H1 (cell line): ENCODE data around the gene RNF41. TPM values are rescaled to one million over a fixed set of nuclear protein-coding genes. Genes with fewer than 3 reads are reported as not detected.

ENCODE experiments used
- CTCF ChIA-PET: fragments of 300-600 bp; sonication (Branson Sonifier 250); formaldehyde crosslinking; loops from one replicate; lab custom pipeline; 2021; ENCODE audit not compliant: partially characterized antibody; lab: Charles Lee
- POLR2A ChIA-PET: fragments of 300-600 bp; sonication (Branson Sonifier 250); formaldehyde crosslinking; loops from one replicate; lab custom pipeline; 2021; ENCODE audit warnings: inconsistent platforms; ENCODE audit not compliant: partially characterized antibody; lab: Charles Lee
- DNase-seq, 2 experiments: peaks; one replicate each; pipeline versions ENCODE4 v3.0.0 to v3.0.0-alpha.2; 2010 to 2022; ENCODE audit warnings: low spot score in 2 of 2, low read depth in 1 of 2, mixed read lengths in 1 of 2
- FAIRE-seq: peaks from 2 replicates; lab custom pipeline; 2011; peaks lifted over from hg19 to GRCh38; lab: Jason Lieb, UNC
- H2AFZ ChIP-seq: 2 replicates; pipeline ENCODE4 v1.8.1; 2012; ENCODE audit warnings: low read length, inconsistent platforms
- H2AK5ac ChIP-seq: 2 replicates; pipeline ENCODE4 v1.6.1; 2013; ENCODE audit warnings: low read depth, low read length
- H2BK120ac ChIP-seq: replicated peaks from 2 replicates; pipeline ENCODE3; 2013; ENCODE audit warnings: low read depth, low read length, inconsistent platforms
- H2BK12ac ChIP-seq: 2 replicates; pipeline ENCODE4 v1.6.1; 2013; ENCODE audit warnings: low read depth, low read length
- H2BK15ac ChIP-seq: 2 replicates; pipeline ENCODE4 v1.6.1; 2013; ENCODE audit warnings: low read length
- H2BK20ac ChIP-seq: 2 replicates; pipeline ENCODE4 v1.6.1; 2013; ENCODE audit warnings: low read length
- H2BK5ac ChIP-seq: 2 replicates; pipeline ENCODE4 v1.6.1; 2013; ENCODE audit warnings: low read depth, low read length
- H3K14ac ChIP-seq: 2 replicates; pipeline ENCODE4 v1.6.1; 2013; ENCODE audit warnings: inconsistent platforms; ENCODE audit not compliant: insufficient read length
- H3K18ac ChIP-seq: 2 replicates; pipeline ENCODE4 v1.6.1; 2013; ENCODE audit warnings: low read length; ENCODE audit errors: extremely low read depth
- H3K23ac ChIP-seq: 2 replicates; pipeline ENCODE4 v1.6.1; 2013; ENCODE audit warnings: inconsistent platforms; ENCODE audit not compliant: insufficient read length
- H3K23me2 ChIP-seq: 2 replicates; pipeline ENCODE4 v1.6.1; 2013; ENCODE audit warnings: low read depth, low read length
- H3K27ac ChIP-seq: 2 replicates; pipeline ENCODE4 v1.6.1; 2011; ENCODE audit warnings: low read depth, low read length, inconsistent platforms
- H3K27me3 ChIP-seq, 4 experiments: replicated peaks in 1 of 4; 1 replicate in 1 of 4; 2 replicates in 3 of 4; pipeline versions ENCODE4 v1.6.1 to v1.8.1; 2011 to 2013; ENCODE audit warnings: low read length in 3 of 4, mild to moderate bottlenecking in 3 of 4, inconsistent platforms in 2 of 4, mixed read lengths in 2 of 4, moderate library complexity in 1 of 4; ENCODE audit not compliant: control insufficient read depth in 3 of 4, insufficient read depth in 3 of 4; ENCODE audit errors: extremely low read depth in 1 of 4
- H3K36me3 ChIP-seq, 4 experiments: 2 replicates each; pipeline versions ENCODE4 v1.6.1 to v1.8.1; 2011 to 2013; ENCODE audit warnings: mild to moderate bottlenecking in 4 of 4, low read length in 3 of 4, moderate library complexity in 2 of 4, control low read depth in 1 of 4, inconsistent platforms in 1 of 4; ENCODE audit not compliant: insufficient read depth in 4 of 4, control insufficient read depth in 2 of 4
- H3K4ac ChIP-seq: replicated peaks from 2 replicates; pipeline ENCODE3; 2013; ENCODE audit warnings: low read length, low read depth, mixed read lengths, inconsistent platforms; ENCODE audit not compliant: insufficient read length
- H3K4me1 ChIP-seq, 4 experiments: replicated peaks in 1 of 4; 1 replicate in 1 of 4; 2 replicates in 3 of 4; pipeline versions ENCODE4 v1.6.1 to v1.8.1; 2011 to 2013; ENCODE audit warnings: low read length in 3 of 4, inconsistent platforms in 2 of 4, mixed read lengths in 1 of 4; ENCODE audit not compliant: insufficient read depth in 4 of 4, control insufficient read depth in 3 of 4
- H3K4me2 ChIP-seq, 2 experiments: 2 replicates each; pipeline versions ENCODE4 v1.6.1 to v1.8.1; 2011 to 2013; ENCODE audit warnings: low read depth in 2 of 2, low read length in 2 of 2, control low read depth in 1 of 2, inconsistent platforms in 1 of 2, mild to moderate bottlenecking in 1 of 2; ENCODE audit not compliant: insufficient read depth in 1 of 2
- H3K4me3 ChIP-seq, 4 experiments: fragments of 200-600, 300-600 bp in 1 of 4; sonication (generic), shearing (Covaris generic), sonication (Bioruptor Twin) in 1 of 4; 2 replicates each; pipeline versions ENCODE4 v1.5.1 to v1.8.1; 2011 to 2016; ENCODE audit warnings: low read length in 4 of 4, low read depth in 3 of 4, control low read depth in 2 of 4, inconsistent platforms in 2 of 4, mild to moderate bottlenecking in 2 of 4, mixed read lengths in 1 of 4, moderate library complexity in 1 of 4; ENCODE audit not compliant: insufficient read depth in 2 of 4; ENCODE audit errors: extremely low read depth in 1 of 4
- H3K56ac ChIP-seq: replicated peaks from 2 replicates; pipeline ENCODE3; 2013; ENCODE audit warnings: low read depth, mild to moderate bottlenecking, mixed read lengths, low read length, inconsistent platforms; ENCODE audit not compliant: insufficient read length
- H3K79me1 ChIP-seq: 2 replicates; pipeline ENCODE4 v1.6.1; 2013; ENCODE audit warnings: low read depth, low read length, control low read depth
- H3K79me2 ChIP-seq, 2 experiments: 2 replicates each; pipeline versions ENCODE4 v1.6.1 to v1.8.1; 2012 to 2013; ENCODE audit warnings: low read length in 2 of 2, mild to moderate bottlenecking in 2 of 2, inconsistent platforms in 1 of 2; ENCODE audit not compliant: insufficient read depth in 2 of 2, control insufficient read depth in 1 of 2
- H3K9ac ChIP-seq, 4 experiments: replicated peaks in 1 of 4; 1 replicate in 1 of 4; 2 replicates in 3 of 4; pipeline versions ENCODE4 v1.6.1 to v1.8.1; 2011 to 2013; ENCODE audit warnings: low read depth in 3 of 4, low read length in 3 of 4, control low read depth in 2 of 4, mild to moderate bottlenecking in 2 of 4, moderate library complexity in 2 of 4, inconsistent platforms in 1 of 4; ENCODE audit errors: extremely low read depth in 1 of 4
- H3K9me3 ChIP-seq, 2 experiments: 2 replicates each; pipeline versions ENCODE4 v1.6.1 to v1.8.1; 2012 to 2013; ENCODE audit warnings: mild to moderate bottlenecking in 2 of 2, moderate library complexity in 2 of 2, control low read depth in 1 of 2, inconsistent platforms in 1 of 2, low read depth in 1 of 2, low read length in 1 of 2, mixed read lengths in 1 of 2; ENCODE audit not compliant: insufficient read depth in 2 of 2
- H4K20me1 ChIP-seq, 2 experiments: replicated peaks in 1 of 2; 2 replicates each; pipeline versions ENCODE3 to v1.8.1; 2011 to 2013; ENCODE audit warnings: inconsistent platforms in 2 of 2, low read length in 2 of 2, mild to moderate bottlenecking in 1 of 2; ENCODE audit not compliant: insufficient read depth in 2 of 2, control insufficient read depth in 1 of 2
- H4K5ac ChIP-seq: 2 replicates; pipeline ENCODE4 v1.6.1; 2013; ENCODE audit warnings: low read length, low read depth, mixed read lengths, inconsistent platforms; ENCODE audit not compliant: insufficient read length
- H4K8ac ChIP-seq: 2 replicates; pipeline ENCODE4 v1.8.0; 2013; ENCODE audit warnings: mild to moderate bottlenecking, moderate library complexity, low read length, inconsistent platforms; ENCODE audit not compliant: insufficient read depth; ENCODE audit errors: extremely low read depth
- H4K91ac ChIP-seq: replicated peaks from 2 replicates; pipeline ENCODE3; 2013; ENCODE audit warnings: low read length, mixed read lengths, inconsistent platforms; ENCODE audit not compliant: insufficient read length
- CBX5 ChIP-seq: fragments of 300-800, 300-1000 bp; sonication (generic); IDR thresholded peaks from 2 replicates; pipeline ENCODE4 v1.7.1; 2016; ENCODE audit warnings: antibody characterized with exemption, low read length, low read depth
- E2F6 ChIP-seq: IDR thresholded peaks from 2 replicates; pipeline ENCODE4 v1.6.1; 2012; ENCODE audit warnings: inconsistent platforms
- JUN ChIP-seq: IDR thresholded peaks from 2 replicates; pipeline ENCODE4 v1.6.1; 2011; ENCODE audit warnings: low read depth, mild to moderate bottlenecking, improper control_type of control experiment, low read length
- JUND ChIP-seq: IDR thresholded peaks from 2 replicates; pipeline ENCODE4 v1.6.1; 2011; ENCODE audit warnings: mild to moderate bottlenecking, improper control_type of control experiment, low read length
- NRF1 ChIP-seq: IDR thresholded peaks from 2 replicates; pipeline ENCODE4 v1.6.1; 2011; ENCODE audit warnings: mild to moderate bottlenecking, low read depth, low read length, improper control_type of control experiment
- POLR2A ChIP-seq, 2 experiments: IDR thresholded peaks; 1 replicate in 1 of 2; 2 replicates in 1 of 2; pipeline ENCODE4 v1.6.1; 2011; ENCODE audit warnings: low read depth in 2 of 2, low read length in 2 of 2, mild to moderate bottlenecking in 2 of 2; ENCODE audit errors: control extremely low read depth in 1 of 2
- RAD21 ChIP-seq, 2 experiments: IDR thresholded peaks in 1 of 2; conservative IDR thresholded peaks in 1 of 2; 2 replicates each; pipeline ENCODE4 v1.6.1; 2011; ENCODE audit warnings: low read depth in 2 of 2, low read length in 2 of 2, improper control_type of control experiment in 1 of 2, inconsistent platforms in 1 of 2, mild to moderate bottlenecking in 1 of 2, moderate library complexity in 1 of 2
- SIN3A ChIP-seq, 2 experiments: IDR thresholded peaks in 1 of 2; conservative IDR thresholded peaks in 1 of 2; 2 replicates each; pipeline ENCODE4 v1.6.1; 2011 to 2012; ENCODE audit warnings: low read length in 2 of 2, improper control_type of control experiment in 1 of 2, low read depth in 1 of 2, mild to moderate bottlenecking in 1 of 2
- SIRT6 ChIP-seq: IDR thresholded peaks from one replicate; pipeline ENCODE4 v1.7.1; 2012; ENCODE audit warnings: low read length, inconsistent platforms
- TAF1 ChIP-seq: IDR thresholded peaks from 2 replicates; pipeline ENCODE4 v1.6.1; 2011; ENCODE audit warnings: mild to moderate bottlenecking, low read depth, low read length
- TBP ChIP-seq: IDR thresholded peaks from 2 replicates; pipeline ENCODE4 v1.6.1; 2011; ENCODE audit warnings: low read depth, low read length, improper control_type of control experiment
- TEAD4 ChIP-seq: IDR thresholded peaks from 2 replicates; pipeline ENCODE4 v1.6.1; 2012; ENCODE audit warnings: low read depth, low read length, inconsistent platforms, mixed read lengths
- WGBS, 2 experiments: shearing (Covaris generic) in 1 of 2; methylation state at CpG; one replicate each; pipeline versions ENCODE4 v1.1.6 to v1.1.7; 2013 to 2015; ENCODE audit warnings: low lambda C conversion rate in 2 of 2, mixed read lengths in 2 of 2, inconsistent platforms in 1 of 2, low coverage in 1 of 2, missing lambda C conversion rate in 1 of 2; ENCODE audit not compliant: insufficient replicate concordance in 2 of 2, insufficient coverage in 1 of 2, insufficient read length in 1 of 2; ENCODE audit errors: extremely low coverage in 1 of 2, missing lambda C conversion rate in 1 of 2; 5-methylcytosine and 5-hydroxymethylcytosine counted together
- polyA plus RNA-seq, 7 experiments: library from polyadenylated mRNA; depleted of rRNA in 3 of 7; stranded (reverse) in 5 of 7; unstranded in 2 of 7; fragments of >200 nt in 5 of 7; fragments of 200-250 nt in 2 of 7; gene quantifications; 1 replicate in 5 of 7; 2 replicates in 1 of 7; 4 replicates in 1 of 7; pipeline versions ENCODE4 v1.2.1 to v1.2.3, GENCODE V29; 2011 to 2013; ENCODE audit warnings: missing spikeins in 2 of 7, mixed read lengths in 2 of 7
- total RNA-seq: library from RNA; stranded (reverse); fragmentation: NEBNext Ultra II Directional; extraction: Animal tissue kit (Norgen Biotek cat#: 25700); gene quantifications from 2 replicates; pipeline ENCODE4 v1.2.1, GENCODE V29; 2021

Gene RNF41
- total and polyA plus RNA-seq, 2 of the 8 experiments (the other 6 are each of a cell fraction or from before 2014, with no cell fraction given), result 55.5 to 98.6 TPM

GRCh38 chr12:56193025-56193578 is 28.6 kb downstream of the RNF41 start:
- Histone ChIP-seq H3K27me3 (no peaks in the 10 kb centered on the region), H4K20me1 (no peaks in the 10 kb centered on the region), H2BK120ac (no peak overlapping the region), H3K56ac (no peak overlapping the region), H3K4me1 (peaks cover 0 to under 1% (median 0%) of the 10 kb centered on the region in 4 experiments; a peak in 2 of 7 replicates), H2AFZ (peak overlapping the region; percentile 7; the same call in 1 of the 2 replicates), H3K14ac (no peak overlapping the region), H2AK5ac (no peak overlapping the region), H3K9me3 (no peaks in the 10 kb centered on the region), H3K4me2 (no peak overlapping the region), H2BK5ac (no peak overlapping the region), H3K23me2 (peaks cover 11% of the 10 kb centered on the region), H3K79me2 (peaks cover 3 to 8% of the 10 kb centered on the region in 2 experiments; a peak in 3 of 4 replicates), H3K4ac (no peak overlapping the region), H4K8ac (no peak overlapping the region), H3K79me1 (0 out of 2 replicates have a peak, but pooled peaks cover 1% of the 10 kb centered on the region), H3K18ac (no peak overlapping the region), H3K23ac (no peak overlapping the region), H3K27ac (no peak overlapping the region), H3K9ac (no peak overlapping the region), H4K91ac (peak overlapping the region; percentile 47), H2BK12ac (no peak overlapping the region), H3K4me3 (no peak overlapping the region), H3K36me3 (no peaks in the 10 kb centered on the region), H2BK15ac (no peak overlapping the region), H4K5ac (no peak overlapping the region), H2BK20ac (no peak overlapping the region)
- DNase-seq, result peak in 1 of 2 experiments; percentile 73
- ChIA-PET CTCF (interaction anchor here (0.6 to 6.9 kb wide), 14 partner anchors 11 to 466 kb away, joined by 3 to 111 read pairs (median 6); partner anchors contain the start of genes ANKRD52 and RNF41), POLR2A (interaction anchor here (1.4 to 17.4 kb wide), 2 partner anchors 26 to 73 kb away, joined by 5 to 203 read pairs; partner anchors contain the start of genes COQ10A and RNF41)
- peak; percentile 77 for FAIRE-seq
- WGBS, 2 experiments, result 42% methylated on average over 1 of the region's 1 CpG; no CpG with 5 or more reads in 1 of the 2 experiments
- TF ChIP-seq TAF1 (peak; percentile 59), TEAD4 (no peak), POLR2A (IDR thresholded peaks at IDR 0.05; ENCODE audit: control extremely low read depth in 1 of 2, low read depth in 2 of 2, low read length in 2 of 2) (0 out of 3 replicates have a peak, but pooled peaks of 1 of the 2 experiments have one; percentile 39), JUN (no peak), RAD21 (IDR thresholded peaks at IDR 0.05 in 1 of 2, conservative IDR thresholded peaks at IDR 0.05 in 1 of 2; ENCODE audit: low read depth in 2 of 2, low read length in 2 of 2) (peak; percentile 83 to 87), SIN3A (conservative IDR thresholded peaks at IDR 0.05 in 1 of 2, IDR thresholded peaks at IDR 0.05 in 1 of 2; ENCODE audit: low read depth in 1 of 2, low read length in 2 of 2) (no peak), NRF1 (no peak; the same call in 1 of the 2 replicates), TBP (peak; percentile 47; the same call in 1 of the 2 replicates), JUND (no peak), SIRT6 (no peak), CBX5 (no peak), E2F6 (no peak)
